GM19240 (cell line): Measurements from ENCODE around the gene PPM1D.
"Not testable (repeated sequence)": the region's sequence is repeated elsewhere in the genome, so short reads cannot be mapped to it uniquely, and the experiment has no call there.

ENCODE experiments used
- DNase-seq: peaks from one replicate; pipeline ENCODE4 v3.0.0; 2011; ENCODE audit warnings: low spot score; ENCODE audit not compliant: insufficient read length

Gene PPM1D

GRCh38 chr17:60665602-60666001 is 65.6 kb downstream of the PPM1D start:
- no peak for DNase-seq

- DNase-seq: not testable (repeated sequence)
These were observed 68.7 kb downstream of the PPM1D start for GRCh38 chr17:60668741-60669140.

GRCh38 chr17:60671482-60671881 is 71.5 kb downstream of the PPM1D start:
- DNase-seq: no peak

GRCh38 chr17:60674637-60675036 is 74.6 kb downstream of the PPM1D start:
- DNase-seq: not testable (repeated sequence)

- DNase-seq: no peak
These were observed 76.0 kb downstream of the PPM1D start for GRCh38 chr17:60675997-60676396.

- no peak for DNase-seq
These were observed 76.8 kb downstream of the PPM1D start for GRCh38 chr17:60676758-60677307.

- peak; percentile 98 for DNase-seq
These were observed 77.5 kb downstream of the PPM1D start, which contains the start of gene BCAS3 for GRCh38 chr17:60677308-60678117. Gene BCAS3, plus strand, starts transcription at chr17:60677851.

GRCh38 chr17:60678118-60678444 is 78.1 kb downstream of the PPM1D start:
- no peak for DNase-seq

GRCh38 chr17:60679287-60679686 is 79.3 kb downstream of the PPM1D start:
- DNase-seq: no peak

- DNase-seq: no peak
These were observed 80.8 kb downstream of the PPM1D start for GRCh38 chr17:60680754-60681153.

- DNase-seq: no peak
These were observed 85.4 kb downstream of the PPM1D start for GRCh38 chr17:60685437-60685836.

- no peak for DNase-seq
These were observed 96.0 kb downstream of the PPM1D start for GRCh38 chr17:60695960-60696359.

GRCh38 chr17:60699090-60699489 is 99.1 kb downstream of the PPM1D start:
- no peak for DNase-seq

- no peak for DNase-seq
These were observed 104.2 kb downstream of the PPM1D start for GRCh38 chr17:60704170-60704569.

- DNase-seq: no peak
These were observed 112.7 kb downstream of the PPM1D start for GRCh38 chr17:60712675-60713074.

- DNase-seq: no peak
These were observed 113.6 kb downstream of the PPM1D start for GRCh38 chr17:60713608-60714007.
